Measurements from ENCODE around the gene ATF6B.

- no peak for TF ChIP-seq CTCF (IDR thresholded peaks at IDR 0.05)
- no peak for TF ChIP-seq POLR2A (IDR thresholded peaks at IDR 0.05)
Measured at GRCh38 chr6:32170294-32170693, 42.2 kb upstream of the ATF6B start.
